NCI-H1092 (cell line): ENCODE measurements around the gene FOXB2.
"Not testable (repeated sequence)": the region's sequence is repeated elsewhere in the genome, so short reads cannot be mapped to it uniquely, and the experiment has no call there.

ENCODE experiments used
- DNase-seq: peaks from one replicate; lab custom pipeline; 2025; lab: John Stamatoyannopoulos, UW

FOXB2 gene

GRCh38 chr9:77019236-77019925, at the start of gene FOXB2:
TSS of gene FOXB2 (plus strand) at chr9:77019655. CDS start at chr9:77019655, 0 bp downstream.
- DNase-seq, result no peak

DNA sequence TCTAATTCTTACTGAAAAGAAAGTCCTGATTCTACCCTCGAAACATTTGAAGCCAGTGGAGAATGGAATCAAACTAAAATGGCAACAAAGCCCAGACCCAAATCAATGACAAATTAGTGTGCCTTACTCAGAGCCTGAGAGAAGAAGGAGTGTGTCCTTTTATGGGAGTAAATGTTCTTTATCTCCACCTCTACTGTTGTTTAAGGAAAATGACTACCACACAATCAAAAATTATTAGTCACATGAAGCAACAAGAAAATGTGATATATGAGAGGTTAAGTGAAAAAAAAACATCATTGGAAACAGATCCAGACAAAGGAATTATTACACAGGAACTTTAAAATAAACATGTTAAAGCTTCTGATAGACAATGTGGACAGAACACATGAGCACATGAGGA, 49.7 kb upstream of the FOXB2 start:
- DNase-seq, result no peak

DNA sequence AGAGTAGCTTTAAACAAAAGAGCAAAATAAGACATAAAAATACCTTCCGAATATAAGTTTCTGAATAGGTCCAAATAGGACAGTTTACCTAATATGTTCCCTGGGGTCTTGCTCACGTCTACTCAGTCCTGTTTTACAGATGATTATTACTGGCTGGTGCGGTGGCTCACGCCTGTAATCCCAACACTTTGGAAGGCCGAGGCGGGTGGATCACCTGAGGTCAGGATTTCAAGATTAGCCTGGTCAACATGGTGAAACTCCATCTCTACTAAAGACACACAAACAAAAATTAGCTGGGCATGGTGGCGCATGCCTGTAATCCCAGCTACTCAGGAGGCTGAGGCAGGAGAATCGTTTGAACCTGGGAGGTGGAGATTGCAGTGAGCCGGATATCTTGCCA, 40.6 kb upstream of the FOXB2 start:
- DNase-seq, result not testable (repeated sequence)

GRCh38 chr9:76980566-76980965, 38.9 kb upstream of the FOXB2 start:
- no peak for DNase-seq

- DNase-seq, result no peak
These were observed 35.0 kb upstream of the FOXB2 start for GRCh38 chr9:76984486-76984885.

DNA sequence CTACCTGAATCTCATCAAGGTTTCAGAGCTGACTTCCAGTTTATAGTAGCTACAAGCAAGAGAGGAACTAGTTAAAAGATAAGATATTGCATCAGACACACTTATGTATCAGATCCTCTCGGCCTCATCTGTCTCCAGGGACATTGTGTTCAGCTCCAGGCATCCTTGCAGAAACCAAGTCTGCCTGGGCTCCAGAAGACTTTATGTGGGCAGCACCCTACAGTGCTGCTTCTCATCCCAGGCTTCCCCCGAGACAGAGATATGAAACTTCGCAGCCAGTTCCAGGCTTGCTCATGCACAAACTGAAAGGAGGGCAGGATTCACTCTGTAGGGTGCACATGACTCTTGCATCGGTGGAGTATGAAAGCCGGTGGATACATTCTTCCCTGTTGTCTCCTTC, 33.9 kb upstream of the FOXB2 start:
- DNase-seq, result no peak

DNA sequence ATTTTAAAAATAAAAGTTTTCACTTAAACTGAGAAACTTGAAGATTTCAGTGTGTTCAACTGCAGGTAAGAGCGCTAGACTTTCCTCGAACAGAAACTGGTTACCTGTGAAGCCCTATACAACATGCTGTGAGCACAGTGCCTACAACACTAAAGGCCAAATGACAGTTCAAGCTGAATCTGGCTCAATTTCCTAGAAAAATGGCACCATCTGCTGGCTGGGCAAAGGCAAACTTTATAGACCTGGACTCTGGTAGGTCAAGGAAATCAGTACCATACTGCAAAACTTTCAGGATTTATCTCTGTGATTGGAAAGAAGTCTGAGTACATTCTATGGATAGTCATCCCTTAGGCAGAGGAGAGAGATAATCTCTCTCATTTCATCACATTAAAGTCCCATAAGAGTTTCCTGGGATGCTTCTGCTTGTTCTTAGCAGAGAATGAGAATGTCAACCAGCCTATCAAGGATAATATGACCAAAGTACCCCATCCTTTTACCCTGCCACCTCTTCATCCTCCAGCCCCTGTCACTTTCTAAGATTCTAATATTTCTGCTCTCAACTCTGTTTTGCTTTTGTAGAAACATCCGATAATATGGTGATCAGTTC, 31.8 kb upstream of the FOXB2 start:
- peak; percentile 44 for DNase-seq

- DNase-seq, result no peak
These were observed 30.5 kb upstream of the FOXB2 start for GRCh38 chr9:76988941-76989340.

DNA sequence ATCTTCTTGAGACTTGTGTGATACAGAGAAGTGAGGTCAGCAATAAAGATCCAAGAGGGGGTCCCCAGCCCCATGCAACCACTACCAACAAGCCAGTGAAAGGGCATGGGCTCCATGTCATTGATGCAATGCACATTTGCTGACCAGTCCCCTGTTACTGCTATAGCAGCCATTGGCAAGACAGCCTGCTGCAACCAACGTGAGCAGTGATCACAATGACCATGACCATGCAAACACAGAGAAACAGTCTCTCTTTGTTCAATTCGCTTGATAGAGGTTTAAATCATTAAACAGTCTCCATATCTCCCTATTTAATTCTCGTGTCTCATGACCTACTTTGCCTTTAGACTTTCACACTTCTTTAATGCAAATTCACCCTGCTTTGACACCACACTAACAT, 30.0 kb upstream of the FOXB2 start:
- no peak for DNase-seq

- peak; percentile 15 for DNase-seq
These were observed 22.8 kb upstream of the FOXB2 start for GRCh38 chr9:76996700-76997099.

DNA sequence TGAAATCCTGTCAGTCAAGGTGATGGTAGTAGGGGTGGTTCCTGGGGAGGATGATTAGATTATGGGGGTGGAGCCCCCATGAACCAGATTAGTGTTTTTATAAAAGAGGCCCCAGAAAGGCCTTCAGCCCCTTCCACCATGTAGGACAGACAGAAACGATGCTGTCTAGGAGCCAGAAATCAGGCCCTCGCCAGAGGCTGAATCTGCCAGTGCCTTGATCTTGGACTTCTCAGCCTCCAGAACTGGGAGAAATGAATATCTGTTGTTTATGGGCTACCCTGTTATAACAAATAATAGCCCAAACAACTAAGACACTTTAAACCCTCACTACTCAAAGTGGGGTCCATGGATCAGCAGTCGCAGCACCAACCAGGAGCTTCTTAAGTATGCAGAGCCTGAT, 20.2 kb upstream of the FOXB2 start:
- DNase-seq, result no peak

- no peak for DNase-seq
These were observed 19.1 kb upstream of the FOXB2 start for GRCh38 chr9:77000330-77000729.

- DNase-seq, result no peak
These were observed 16.1 kb upstream of the FOXB2 start for GRCh38 chr9:77003366-77003765.

DNA sequence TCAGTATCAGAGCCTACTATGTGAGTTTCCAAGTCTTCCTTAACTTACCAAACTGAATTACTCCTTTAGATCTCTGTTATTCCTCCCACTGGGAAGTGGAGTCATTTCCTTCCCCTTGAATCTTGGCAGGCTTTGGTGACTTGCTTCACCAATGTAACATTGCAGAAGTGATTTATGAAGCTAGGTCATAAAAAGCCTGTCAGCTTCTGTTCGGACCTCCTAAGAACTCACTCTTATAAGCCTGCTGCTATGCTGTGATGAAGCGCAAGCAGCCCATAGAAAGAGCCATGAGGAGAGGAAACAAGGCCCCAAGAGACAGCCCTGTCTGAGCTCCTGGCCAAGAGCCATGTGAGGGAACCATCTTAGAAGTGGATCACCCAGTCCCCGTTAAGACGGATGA, 14.2 kb upstream of the FOXB2 start:
- DNase-seq, result no peak

- DNase-seq, result no peak
These were observed 8.9 kb upstream of the FOXB2 start for GRCh38 chr9:77010527-77010926.

- DNase-seq, result no peak
These were observed 7.3 kb upstream of the FOXB2 start for GRCh38 chr9:77011973-77012821.

DNA sequence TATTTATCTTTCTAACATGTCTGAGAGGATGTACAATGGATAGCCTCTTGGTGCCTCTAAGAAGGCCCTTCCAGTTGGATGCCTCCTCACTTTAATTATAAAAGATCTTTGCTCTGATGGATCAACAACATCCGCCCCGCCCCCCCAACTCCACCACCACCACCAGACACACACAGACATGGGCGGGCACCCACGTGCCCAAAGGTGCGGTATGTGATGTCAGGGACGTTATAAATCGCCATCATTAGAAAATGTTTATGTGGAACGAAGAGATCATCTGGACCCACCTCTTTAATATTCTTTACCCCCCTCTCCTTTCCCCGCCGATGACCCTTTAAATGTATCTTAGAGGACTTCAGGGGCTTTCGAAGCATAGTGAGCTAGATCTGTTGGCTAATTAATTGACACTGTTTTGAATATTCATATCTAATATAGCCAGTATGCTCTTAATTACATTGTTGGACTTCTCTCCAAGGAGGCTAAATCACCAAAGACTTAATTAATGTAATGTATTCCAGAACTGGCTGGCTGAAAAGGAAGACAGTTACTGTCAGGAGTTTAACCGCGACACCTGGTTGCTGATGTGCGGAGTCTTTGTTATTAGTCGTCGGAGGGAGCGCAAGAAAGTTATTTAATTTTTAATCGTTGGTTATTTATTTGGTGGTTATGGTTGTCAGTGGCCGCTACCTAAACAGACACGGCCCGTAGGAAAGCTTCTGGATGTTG, 6.1 kb upstream of the FOXB2 start:
- no peak for DNase-seq

- DNase-seq, result no peak
These were observed 5.4 kb upstream of the FOXB2 start for GRCh38 chr9:77013932-77014596.

DNA sequence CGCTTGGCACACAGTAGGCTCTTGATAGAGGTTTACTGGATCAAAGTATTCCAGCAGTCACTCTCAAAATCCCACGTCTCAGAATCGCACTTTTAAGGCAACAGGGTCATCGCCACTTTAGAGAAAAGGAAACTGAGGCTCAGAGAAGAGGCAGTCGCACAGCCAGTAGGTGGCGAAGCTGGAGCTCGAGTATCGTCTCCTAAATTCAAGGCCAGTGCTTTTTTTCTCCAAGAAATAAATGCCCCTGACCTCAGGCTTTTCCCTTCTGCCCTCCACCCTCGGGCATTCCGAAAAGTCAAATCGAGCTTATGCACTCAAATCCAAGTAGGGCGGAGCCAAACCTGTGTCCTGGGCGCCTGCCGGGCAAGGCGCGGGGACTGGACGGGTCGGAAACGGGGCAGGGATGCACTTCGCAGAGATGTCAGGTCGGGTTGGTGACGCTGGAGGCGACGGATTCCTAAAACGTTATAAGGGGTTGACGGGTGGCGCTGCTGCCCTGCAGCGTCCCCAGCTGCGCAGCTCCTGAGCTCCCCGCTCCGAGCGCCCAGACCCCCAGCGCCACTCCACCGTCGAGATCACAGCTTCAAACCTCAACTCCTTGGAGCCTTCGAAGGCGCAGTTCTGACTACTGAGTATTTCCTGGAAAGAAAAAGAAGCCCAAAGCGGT, 4.7 kb upstream of the FOXB2 start:
- DNase-seq, result no peak

DNA sequence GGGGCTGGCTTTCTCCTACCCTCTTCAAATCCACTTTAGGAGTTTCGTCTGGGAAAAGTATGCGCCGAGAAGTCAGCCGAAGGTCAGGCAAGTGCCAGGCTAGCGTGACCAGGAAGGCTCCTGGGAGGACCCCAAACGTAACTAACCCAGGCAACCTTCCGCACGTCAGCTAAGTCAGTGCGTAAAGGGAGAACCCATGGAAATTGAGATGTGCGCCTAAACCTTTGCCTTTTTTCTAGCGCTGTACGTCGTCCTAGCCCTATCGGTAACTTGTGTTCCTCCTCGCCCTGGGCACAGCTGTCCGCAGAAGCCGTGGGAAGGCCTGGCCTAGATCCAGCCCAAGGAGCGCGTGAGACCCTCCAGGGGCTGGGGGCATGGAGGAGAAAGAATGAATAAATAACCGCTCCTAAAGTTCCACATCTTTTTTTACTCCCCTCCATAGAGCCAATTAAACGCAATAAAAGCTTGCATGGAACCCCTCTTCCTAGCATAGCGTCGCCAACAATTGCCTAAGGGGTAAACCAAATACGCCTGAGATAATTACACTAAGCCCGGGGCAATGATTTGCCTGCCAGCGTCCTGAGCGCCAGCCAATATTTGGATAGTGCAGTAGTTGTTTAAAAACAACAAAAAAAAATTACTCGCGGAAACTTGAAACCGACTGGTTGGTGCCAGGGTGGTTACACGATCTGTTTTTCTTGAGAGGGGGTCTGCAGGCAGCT, 4.0 kb upstream of the FOXB2 start:
- peak; percentile 84 for DNase-seq

DNA sequence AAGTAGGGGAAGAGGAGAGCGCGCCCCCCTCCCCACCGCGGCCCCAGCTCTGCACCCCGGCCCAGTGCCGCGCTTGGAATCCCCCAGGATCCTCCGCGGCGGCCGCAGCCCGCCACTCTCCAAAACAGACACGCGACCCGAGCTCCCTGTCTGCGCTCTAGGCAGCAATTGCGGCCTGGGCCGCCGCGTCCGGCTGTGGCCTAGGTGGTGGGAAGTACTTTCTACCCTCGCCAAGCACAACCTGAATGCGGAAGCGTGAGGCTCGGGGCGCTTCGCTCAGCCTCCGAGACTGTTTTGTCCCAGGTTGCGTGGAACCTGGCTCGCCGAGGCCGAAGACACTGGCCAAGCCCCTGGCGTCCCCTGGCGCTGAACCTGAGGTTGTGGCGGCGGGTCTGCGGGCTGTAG, 3.3 kb upstream of the FOXB2 start:
- DNase-seq, result no peak
